Nephron progenitor cell (in vitro differentiated cells): ENCODE results near the gene FAM43A.
A peak's percentile ranks its signal among the peaks of the same experiment; 100 is the strongest.

ENCODE experiments used
- DNase-seq: peaks from one replicate; pipeline ENCODE4 v3.0.0; 2021
- H3K27ac Mint-ChIP-seq: 2 replicates; pipeline ENCODE4 v1.8.0; 2021; ENCODE audit warnings: mild to moderate bottlenecking, moderate library complexity, mixed read lengths
- H3K27me3 Mint-ChIP-seq: 2 replicates; pipeline ENCODE4 v1.8.0; 2021; ENCODE audit warnings: mild to moderate bottlenecking, low read depth, mixed read lengths; ENCODE audit not compliant: poor library complexity
- H3K36me3 Mint-ChIP-seq: 2 replicates; pipeline ENCODE4 v1.8.0; 2021; ENCODE audit warnings: low read depth, mixed read lengths
- H3K4me1 Mint-ChIP-seq: 2 replicates; pipeline ENCODE4 v1.8.0; 2021; ENCODE audit warnings: mixed read lengths
- H3K4me3 Mint-ChIP-seq: 2 replicates; pipeline ENCODE4 v1.8.0; 2021; ENCODE audit warnings: mild to moderate bottlenecking, moderate library complexity, mixed read lengths
- H3K9me3 Mint-ChIP-seq: 2 replicates; pipeline ENCODE4 v1.8.0; 2021; ENCODE audit warnings: mild to moderate bottlenecking, moderate library complexity, mixed read lengths
- TF ChIP-seq, protein P1 (sequence below): fragments of 200-600 bp; sonication (generic); IDR thresholded peaks from 2 replicates; pipeline ENCODE4 v1.5.0; 2021; ENCODE audit warnings: antibody characterized with exemption

FAM43A gene

DNA sequence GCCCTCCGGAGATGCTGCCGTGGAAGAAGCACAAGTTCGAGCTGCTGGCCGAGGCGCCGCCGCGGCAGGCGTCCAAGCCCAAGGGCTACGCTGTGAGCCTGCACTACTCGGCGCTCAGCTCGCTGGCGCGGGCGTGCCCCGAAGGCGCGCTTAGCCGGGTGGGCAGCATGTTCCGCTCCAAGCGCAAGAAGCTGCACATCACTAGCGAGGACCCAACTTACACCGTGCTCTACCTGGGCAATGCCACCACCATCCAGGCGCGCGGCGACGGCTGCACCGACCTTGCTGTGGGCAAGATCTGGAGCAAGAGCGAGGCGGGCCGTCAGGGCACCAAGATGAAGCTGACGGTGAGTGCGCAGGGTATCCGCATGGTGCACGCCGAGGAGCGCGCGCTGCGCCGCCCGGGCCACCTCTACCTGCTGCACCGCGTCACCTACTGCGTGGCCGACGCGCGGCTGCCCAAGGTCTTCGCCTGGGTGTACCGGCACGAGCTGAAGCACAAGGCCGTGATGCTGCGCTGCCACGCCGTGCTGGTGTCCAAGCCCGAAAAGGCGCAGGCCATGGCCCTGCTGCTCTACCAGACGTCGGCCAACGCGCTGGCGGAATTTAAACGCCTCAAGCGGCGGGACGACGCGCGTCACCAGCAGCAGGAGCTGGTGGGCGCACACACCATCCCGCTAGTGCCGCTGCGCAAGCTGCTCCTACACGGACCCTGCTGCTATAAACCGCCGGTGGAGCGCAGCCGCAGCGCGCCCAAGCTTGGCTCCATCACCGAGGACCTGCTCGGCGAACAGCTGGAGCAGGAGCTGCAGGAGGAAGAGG is 1.3 kb downstream of the FAM43A start:
- TF ChIP-seq, protein P1, sequence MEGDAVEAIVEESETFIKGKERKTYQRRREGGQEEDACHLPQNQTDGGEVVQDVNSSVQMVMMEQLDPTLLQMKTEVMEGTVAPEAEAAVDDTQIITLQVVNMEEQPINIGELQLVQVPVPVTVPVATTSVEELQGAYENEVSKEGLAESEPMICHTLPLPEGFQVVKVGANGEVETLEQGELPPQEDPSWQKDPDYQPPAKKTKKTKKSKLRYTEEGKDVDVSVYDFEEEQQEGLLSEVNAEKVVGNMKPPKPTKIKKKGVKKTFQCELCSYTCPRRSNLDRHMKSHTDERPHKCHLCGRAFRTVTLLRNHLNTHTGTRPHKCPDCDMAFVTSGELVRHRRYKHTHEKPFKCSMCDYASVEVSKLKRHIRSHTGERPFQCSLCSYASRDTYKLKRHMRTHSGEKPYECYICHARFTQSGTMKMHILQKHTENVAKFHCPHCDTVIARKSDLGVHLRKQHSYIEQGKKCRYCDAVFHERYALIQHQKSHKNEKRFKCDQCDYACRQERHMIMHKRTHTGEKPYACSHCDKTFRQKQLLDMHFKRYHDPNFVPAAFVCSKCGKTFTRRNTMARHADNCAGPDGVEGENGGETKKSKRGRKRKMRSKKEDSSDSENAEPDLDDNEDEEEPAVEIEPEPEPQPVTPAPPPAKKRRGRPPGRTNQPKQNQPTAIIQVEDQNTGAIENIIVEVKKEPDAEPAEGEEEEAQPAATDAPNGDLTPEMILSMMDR: no peak
- Mint-ChIP-seq H3K4me1 (peaks cover 74% of the 10 kb centered on the region), H3K27me3 (peaks cover 44% of the 10 kb centered on the region), H3K27ac (no peak overlapping the region), H3K9me3 (no peaks in the 10 kb centered on the region), H3K4me3 (peak overlapping the region; percentile 97), H3K36me3 (no peaks in the 10 kb centered on the region)
- peak; percentile 60 for DNase-seq

DNA sequence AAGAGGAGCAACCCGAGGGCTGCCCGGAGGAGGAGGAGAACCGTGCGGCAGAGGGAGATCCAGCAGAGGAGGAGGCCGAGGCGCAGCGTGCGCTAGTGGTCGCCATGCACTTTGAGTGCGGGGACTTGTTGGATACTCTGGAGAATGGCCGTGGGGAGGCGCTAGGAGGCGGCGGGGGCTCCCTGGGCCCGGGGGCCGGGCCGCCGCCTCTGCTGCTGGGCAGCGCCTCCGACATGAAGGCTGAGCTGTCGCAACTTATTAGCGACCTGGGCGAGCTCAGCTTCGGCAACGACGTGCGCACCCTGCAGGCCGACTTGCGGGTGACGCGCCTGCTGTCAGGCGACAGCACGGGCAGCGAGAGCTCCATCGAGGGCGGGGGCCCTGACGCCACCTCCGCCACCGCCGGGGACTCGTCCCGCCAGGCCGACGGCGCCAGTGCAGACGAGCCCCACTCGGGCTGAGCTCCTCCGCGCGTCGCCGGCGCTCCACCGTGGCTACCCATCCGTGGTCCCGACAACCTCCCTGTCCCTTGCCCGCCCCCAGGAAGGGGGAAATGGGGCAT is 2.0 kb downstream of the FAM43A start:
- TF ChIP-seq, protein P1: peak; percentile 42
- peak overlapping the region; percentile 97 for H3K4me3 Mint-ChIP-seq
- H3K4me1 Mint-ChIP-seq: peaks cover 75% of the 10 kb centered on the region
- H3K36me3 Mint-ChIP-seq: no peaks in the 10 kb centered on the region
- no peaks in the 10 kb centered on the region for H3K9me3 Mint-ChIP-seq
- no peak overlapping the region for H3K27ac Mint-ChIP-seq
- peak; percentile 83 for DNase-seq
- H3K27me3 Mint-ChIP-seq: peaks cover 41% of the 10 kb centered on the region

DNA sequence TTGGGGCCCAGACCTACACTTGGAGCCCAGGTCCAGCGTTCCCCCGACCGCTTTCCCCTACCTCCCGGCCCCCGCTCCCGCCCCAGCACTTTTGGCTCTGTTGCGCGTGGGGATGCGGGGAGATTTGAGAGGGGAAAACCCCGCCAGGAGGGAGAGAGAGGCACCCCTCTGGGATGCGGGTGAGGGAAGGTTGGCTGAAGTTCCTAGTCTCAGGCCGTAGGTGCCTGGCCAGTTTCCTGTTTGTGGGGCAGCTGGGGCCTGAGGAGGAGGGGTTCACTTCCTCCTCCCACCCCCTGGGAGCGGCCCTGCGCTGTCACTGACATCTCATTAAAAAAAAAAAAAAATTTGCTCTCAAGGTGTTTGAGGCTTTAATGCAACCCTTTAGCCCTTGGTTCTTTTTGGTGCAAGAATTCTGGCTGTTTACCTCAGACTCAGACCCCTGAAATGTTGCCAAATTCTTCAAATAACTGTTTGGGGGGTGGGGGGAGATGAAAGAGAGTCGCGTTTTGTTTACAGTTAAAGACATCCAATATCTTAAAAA is 2.6 kb downstream of the FAM43A start:
- Mint-ChIP-seq H3K4me3 (peak overlapping the region; percentile 76), H3K27me3 (peaks cover 39% of the 10 kb centered on the region), H3K36me3 (no peaks in the 10 kb centered on the region), H3K9me3 (no peaks in the 10 kb centered on the region), H3K4me1 (peaks cover 77% of the 10 kb centered on the region), H3K27ac (peak overlapping the region; percentile 78)
- no peak for DNase-seq
- TF ChIP-seq, protein P1: no peak

DNA sequence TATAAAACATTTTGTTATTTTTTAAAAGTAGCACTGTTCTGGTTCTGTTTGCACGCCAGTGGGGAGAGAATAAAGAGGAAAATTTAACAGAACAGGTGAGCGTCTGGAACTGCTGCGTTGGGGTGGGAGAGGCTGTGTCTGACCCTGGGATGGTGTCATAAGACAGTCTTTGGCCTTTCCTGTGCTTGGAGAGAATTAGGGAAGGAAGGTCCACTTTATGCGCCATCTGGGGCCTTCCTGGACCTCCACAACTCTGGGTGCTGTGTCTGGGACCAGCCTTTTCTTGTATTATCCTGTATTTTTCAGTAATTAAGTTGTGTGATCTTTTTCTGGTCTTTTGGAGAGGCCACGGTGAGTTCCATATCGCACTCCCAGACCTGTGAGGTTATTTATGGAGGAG is 3.3 kb downstream of the FAM43A start:
- H3K36me3 Mint-ChIP-seq: no peaks in the 10 kb centered on the region
- H3K4me3 Mint-ChIP-seq: peak overlapping the region; percentile 76
- H3K9me3 Mint-ChIP-seq: no peaks in the 10 kb centered on the region
- TF ChIP-seq, protein P1: no peak
- DNase-seq: no peak
- peak overlapping the region; percentile 78 for H3K27ac Mint-ChIP-seq
- peaks cover 34% of the 10 kb centered on the region for H3K27me3 Mint-ChIP-seq
- peaks cover 76% of the 10 kb centered on the region for H3K4me1 Mint-ChIP-seq

DNA sequence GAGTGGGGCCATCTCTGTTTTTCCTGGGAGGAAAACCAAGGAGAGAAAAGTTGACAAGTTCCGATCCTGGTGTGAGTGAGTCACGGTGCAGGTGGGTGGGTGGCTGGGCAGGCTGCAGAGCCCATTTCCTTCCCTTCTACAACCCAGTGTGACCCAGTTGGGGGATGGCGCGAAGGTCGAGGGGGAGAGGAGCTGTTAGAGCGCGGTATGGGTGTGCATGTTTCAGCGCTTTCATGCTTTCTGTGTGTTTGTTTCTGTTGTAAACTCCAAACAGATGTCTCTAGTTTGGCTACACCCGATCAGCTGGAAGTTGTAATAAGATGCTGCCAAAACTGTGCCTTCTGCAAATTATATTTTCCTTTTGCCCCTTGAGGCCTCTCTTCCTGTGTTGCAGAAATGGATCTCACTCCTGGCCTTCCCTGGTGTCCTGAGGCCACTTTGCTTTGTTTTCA is 3.8 kb downstream of the FAM43A start:
- Mint-ChIP-seq H3K4me1 (peaks cover 72% of the 10 kb centered on the region), H3K27me3 (peaks cover 29% of the 10 kb centered on the region), H3K4me3 (peak overlapping the region; percentile 76), H3K36me3 (no peaks in the 10 kb centered on the region), H3K27ac (peak overlapping the region; percentile 78), H3K9me3 (no peaks in the 10 kb centered on the region)
- TF ChIP-seq, protein P1: no peak
- no peak for DNase-seq
